ENCODE measurements around the gene NPLOC4. TPM values are rescaled to one million over a fixed set of nuclear protein-coding genes. Genes with fewer than 3 reads are reported as not detected.

The NPLOC4 gene
- total RNA-seq, 4 donors from 2014 or later = 58.9 to 87.7 (median 70.8) TPM

- TF ChIP-seq CTCF (IDR thresholded peaks at IDR 0.05) = no peak
- DNase-seq (ENCODE audit: low spot score) (no peak), ATAC-seq (ENCODE audit: low FRiP score) (no peak)
Measured at GRCh38 chr17:81563861-81564586, 72.9 kb downstream of the NPLOC4 start.

GRCh38 chr17:81561494-81561885 is 75.4 kb downstream of the NPLOC4 start:
- TF ChIP-seq CTCF (IDR thresholded peaks at IDR 0.05) = no peak
- ATAC-seq (ENCODE audit: low FRiP score) (no peak), DNase-seq (ENCODE audit: low spot score) (no peak)

GRCh38 chr17:81558941-81559806 is 77.7 kb downstream of the NPLOC4 start:
- TF ChIP-seq CTCF (IDR thresholded peaks at IDR 0.05) = no peak
- DNase-seq (ENCODE audit: low spot score) = no peak
- ATAC-seq (ENCODE audit: low FRiP score) = no peak

GRCh38 chr17:81558115-81558468 is 78.8 kb downstream of the NPLOC4 start:
- no peak for ATAC-seq (ENCODE audit: low FRiP score)
- TF ChIP-seq CTCF (IDR thresholded peaks at IDR 0.05) = no peak
- no peak for DNase-seq (ENCODE audit: low spot score)

GRCh38 chr17:81557276-81558114 is 79.4 kb downstream of the NPLOC4 start:
- TF ChIP-seq CTCF (IDR thresholded peaks at IDR 0.05) = no peak
- ATAC-seq (ENCODE audit: low FRiP score) (no peak), DNase-seq (ENCODE audit: low spot score) (no peak)

- TF ChIP-seq CTCF (IDR thresholded peaks at IDR 0.05) = no peak
- no peak for DNase-seq (ENCODE audit: low spot score)
- ATAC-seq (ENCODE audit: low FRiP score) = no peak
Measured at GRCh38 chr17:81556863-81557262, 80.0 kb downstream of the NPLOC4 start.

All from omental fat pad (tissue), 4 donors.